ENCODE data around the gene SLC8A2. TPM values are rescaled to one million over a fixed set of nuclear protein-coding genes. Genes with fewer than 3 reads are reported as not detected.

SLC8A2 gene
- total RNA-seq, 1 experiment from 2014 or later = 1.2 TPM

DNA sequence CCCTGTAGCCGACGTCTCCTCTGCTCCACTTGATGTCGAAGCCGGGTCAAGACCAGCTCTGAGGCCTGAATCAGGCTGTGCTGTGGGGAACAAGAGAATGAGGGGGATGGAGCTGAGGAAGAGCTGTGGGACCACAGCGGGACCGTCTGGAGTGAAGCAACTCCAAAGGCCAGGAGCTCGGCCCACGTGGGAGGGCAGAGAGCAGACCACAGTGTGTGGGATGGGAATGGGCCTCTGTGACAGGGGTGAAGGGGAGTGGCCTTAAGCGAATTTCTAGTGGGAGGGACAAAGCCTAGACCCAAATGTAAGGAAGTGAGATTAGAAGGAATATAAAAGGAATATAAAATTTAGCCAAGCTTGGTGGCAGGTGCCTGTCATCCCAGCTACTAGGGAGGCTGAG lies 3.8 kb upstream of the SLC8A2 start:
- in situ Hi-C loops (cut with HindIII; ENCODE audit: low pct_unique_long_range_greater_than_20kb, low sequenced_read_pairs) = no loop called here
- DNase-seq (ENCODE audit: low read depth, low spot score) = no peak

DNA sequence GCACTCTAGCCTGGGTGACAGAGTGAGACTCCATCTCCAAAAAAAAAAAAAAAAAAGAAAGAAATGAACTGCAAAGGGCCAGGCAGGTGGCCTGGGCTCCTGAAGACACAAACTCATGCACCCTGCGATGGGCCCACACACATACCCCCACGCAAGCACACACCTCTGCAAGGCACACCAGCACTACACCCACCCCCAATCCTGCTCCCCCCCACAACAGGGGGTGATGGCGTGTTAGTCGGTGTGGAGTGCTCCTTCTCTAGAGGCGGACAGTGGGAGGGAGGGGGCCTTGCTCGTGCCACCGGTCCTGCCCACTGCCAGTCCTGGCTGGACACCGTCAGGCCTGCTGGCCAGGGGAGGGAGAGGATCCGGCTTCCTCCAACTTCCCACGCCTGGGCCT lies 1.6 kb upstream of the SLC8A2 start:
- in situ Hi-C loops (cut with HindIII; ENCODE audit: low pct_unique_long_range_greater_than_20kb, low sequenced_read_pairs) = no loop called here
- DNase-seq (ENCODE audit: low read depth, low spot score) = no peak

DNA sequence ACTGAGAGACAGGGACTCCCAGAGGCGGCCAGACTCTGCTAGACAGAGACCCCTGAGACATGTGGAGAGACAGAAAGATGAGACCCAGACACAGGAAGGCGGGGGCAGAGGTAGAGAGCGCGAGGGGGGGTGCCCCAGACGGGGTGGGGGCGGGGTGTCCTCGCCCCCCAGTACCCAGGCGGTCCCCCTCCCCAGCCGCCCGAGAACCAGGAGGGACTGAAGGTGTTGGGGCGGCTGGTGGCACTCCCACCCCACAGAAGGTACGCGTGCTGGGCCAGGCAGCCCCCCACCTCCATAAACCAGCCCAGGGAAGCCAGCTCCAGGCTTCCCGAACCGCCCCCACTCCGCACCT lies 336 bp downstream of the SLC8A2 start:
- DNase-seq (ENCODE audit: low read depth, low spot score) = no peak
- in situ Hi-C loops (cut with HindIII; ENCODE audit: low pct_unique_long_range_greater_than_20kb, low sequenced_read_pairs) = no loop called here

DNA sequence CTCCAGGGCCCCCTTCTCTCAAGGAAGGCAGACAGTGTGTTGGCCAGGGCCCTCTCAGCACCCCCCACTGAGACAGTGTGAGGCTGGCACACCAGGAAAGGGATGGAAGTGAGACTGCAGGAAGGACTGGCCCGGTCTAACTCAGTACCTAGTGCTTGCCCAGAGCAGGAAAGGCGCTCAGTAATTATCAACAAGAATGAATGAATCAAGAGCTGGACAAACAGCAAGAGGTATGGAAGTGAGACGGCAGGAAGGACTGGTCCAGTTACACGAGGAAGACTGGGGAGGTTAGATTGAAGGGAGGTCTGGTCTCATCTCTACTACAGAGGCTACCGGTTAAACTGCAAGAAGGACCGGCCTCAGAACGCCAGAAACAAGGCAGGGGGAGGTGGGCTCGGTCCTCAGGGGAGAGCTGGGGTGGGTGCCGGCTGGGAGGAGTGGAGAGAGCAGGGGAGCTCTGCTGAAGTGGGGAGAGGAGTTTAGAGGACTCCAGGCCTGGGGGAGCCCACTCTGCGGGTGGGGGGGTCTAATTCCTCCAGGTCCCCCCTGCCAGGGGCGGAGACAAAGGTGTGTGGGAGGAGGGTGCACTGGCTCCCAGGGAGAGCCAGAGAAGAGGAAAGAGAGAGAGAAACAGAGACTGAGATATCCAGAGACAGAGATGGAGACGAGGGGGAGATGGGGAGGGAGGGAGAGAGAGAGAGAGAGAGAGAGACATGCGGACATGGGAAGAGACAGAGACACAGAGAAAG lies 1.1 kb downstream of the SLC8A2 start:
- no peak for DNase-seq (ENCODE audit: low read depth, low spot score)
- in situ Hi-C loops (cut with HindIII; ENCODE audit: low pct_unique_long_range_greater_than_20kb, low sequenced_read_pairs) = no loop called here

DNA sequence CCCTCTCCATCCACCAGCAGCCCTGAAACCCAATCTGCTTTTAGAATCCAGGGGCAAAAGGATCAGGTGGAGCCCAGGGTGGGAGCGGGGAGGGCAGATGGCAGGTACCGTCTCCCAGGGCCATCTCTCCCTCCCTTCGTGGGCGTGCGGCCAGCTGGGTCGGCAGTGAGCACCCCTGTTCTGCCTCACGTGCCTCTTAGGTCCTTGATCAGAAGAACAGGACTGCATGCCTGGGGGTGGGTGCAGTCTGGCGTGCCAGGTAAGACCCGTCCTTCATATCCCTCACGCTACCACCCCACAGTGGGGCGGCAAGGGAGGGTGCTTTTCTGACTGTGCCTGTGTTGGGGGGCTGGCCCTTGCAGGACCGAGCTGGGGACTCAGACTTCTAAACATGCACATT lies 2.0 kb downstream of the SLC8A2 start:
- in situ Hi-C loops (cut with HindIII; ENCODE audit: low pct_unique_long_range_greater_than_20kb, low sequenced_read_pairs) = no loop called here
- DNase-seq (ENCODE audit: low read depth, low spot score) = no peak

DNA sequence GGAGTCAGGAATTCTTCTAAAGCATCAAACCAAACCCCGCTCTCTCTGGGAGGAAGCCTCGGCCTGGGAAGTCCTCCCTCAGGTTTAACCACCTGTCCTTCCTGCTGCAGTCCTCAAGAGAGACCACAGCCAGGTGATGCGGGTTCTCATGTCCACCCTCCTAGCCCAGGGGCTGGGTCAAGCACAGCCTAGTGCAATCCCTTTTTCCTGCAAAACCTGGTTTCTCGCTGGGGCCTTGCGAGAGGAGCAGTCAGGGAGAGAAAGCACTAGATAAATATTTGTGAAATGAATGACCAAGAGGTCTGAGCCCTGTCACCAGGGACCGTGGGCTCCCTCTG lies 2.4 kb downstream of the SLC8A2 start:
- no peak for DNase-seq (ENCODE audit: low read depth, low spot score)
- in situ Hi-C loops (cut with HindIII; ENCODE audit: low pct_unique_long_range_greater_than_20kb, low sequenced_read_pairs) = no loop called here

DNA sequence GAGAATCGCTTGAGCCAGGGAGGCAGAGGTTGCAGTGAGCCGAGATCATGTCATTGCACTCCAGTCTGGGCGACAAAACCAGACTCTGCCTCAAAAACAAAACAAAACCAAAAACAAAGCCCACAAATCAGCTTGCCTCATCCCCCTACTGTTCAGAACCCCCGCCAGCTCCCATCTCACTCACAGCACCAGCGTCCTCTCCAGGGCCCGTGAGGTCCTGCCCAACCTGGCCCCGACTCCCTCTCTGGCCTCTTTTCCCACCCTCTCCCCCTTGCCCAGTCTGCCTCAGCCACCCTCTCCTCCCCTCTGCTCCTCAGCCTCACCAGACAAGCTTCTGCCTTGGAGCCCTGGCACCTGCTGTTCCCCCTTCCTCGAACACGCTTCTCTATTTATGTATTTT lies 3.8 kb downstream of the SLC8A2 start:
- in situ Hi-C loops (cut with HindIII; ENCODE audit: low pct_unique_long_range_greater_than_20kb, low sequenced_read_pairs) = no loop called here
- no peak for DNase-seq (ENCODE audit: low read depth, low spot score)

DNA sequence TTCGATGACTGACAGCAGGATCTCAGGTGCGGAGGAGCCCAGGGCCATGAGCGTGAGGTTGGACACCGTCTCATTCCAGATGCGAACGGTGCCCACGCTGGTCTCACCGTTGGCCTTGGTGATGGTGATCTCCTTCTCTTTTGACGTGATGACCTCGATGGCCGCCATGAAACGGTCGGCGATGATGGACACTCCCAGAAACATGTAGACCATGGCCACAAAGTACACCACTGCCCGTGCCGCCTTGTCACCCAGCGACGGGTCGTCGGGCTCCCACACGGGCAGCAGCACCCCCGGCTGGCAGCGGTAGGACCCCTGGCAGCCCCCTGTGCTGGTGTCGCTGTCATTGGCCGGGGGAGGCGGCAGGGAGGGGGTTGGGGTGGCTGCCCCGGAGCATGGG lies 5.7 kb downstream of the SLC8A2 start:
- in situ Hi-C loops (cut with HindIII; ENCODE audit: low pct_unique_long_range_greater_than_20kb, low sequenced_read_pairs) = no loop called here
- no peak for DNase-seq (ENCODE audit: low read depth, low spot score)

DNA sequence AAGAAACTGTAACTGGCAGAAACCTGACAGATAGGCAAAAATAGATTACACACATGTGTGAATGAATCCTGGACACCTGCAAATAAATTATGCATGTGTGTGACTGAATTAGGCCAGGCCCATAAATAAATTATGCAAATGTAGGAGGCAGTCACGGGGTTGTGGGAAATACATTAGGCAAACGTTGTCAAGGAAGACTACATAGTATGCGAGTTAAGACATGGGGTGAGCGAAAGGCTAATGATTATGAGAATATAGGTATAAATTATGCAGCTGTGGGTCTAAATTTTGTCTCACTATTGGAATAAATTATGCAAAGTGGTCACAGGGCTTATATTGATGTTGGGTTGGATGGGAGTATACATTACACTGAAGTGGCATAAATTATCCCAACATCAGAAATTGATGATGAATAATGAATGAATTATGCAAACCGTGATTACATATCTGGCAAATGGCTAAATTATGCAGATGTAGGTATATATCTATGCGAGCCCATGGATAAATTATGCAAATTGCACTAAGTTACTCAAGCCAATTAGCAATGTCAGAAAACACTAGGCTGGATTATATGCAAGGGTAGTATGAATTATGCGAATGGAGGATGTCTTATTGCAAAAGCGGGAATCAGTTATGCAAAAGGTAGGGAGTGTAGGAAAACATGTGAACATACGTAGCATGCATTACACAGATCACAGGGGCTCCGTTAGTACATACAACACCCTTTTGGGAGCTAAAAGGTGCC lies 6.8 kb downstream of the SLC8A2 start:
- DNase-seq (ENCODE audit: low read depth, low spot score) = no peak
- in situ Hi-C loops (cut with HindIII; ENCODE audit: low pct_unique_long_range_greater_than_20kb, low sequenced_read_pairs) = no loop called here

DNA sequence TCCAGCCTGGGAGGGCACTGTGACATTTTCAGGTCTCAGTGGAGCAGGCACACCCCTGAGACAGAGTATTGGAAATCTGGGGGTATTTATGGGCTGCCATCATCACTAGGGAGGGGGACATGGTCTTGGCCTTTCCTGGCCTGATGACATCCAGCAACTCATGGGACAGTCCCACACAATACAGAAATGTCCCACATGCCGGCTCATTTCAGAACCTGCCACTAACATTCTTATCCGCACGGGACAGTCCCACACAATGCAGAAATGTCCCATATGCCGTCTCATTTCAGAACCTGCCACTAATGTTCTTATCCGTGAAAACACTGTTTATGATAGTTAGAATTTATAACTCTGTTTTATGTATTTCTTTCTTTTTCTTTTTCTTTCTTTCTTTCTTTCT lies 9.8 kb downstream of the SLC8A2 start:
- no peak for DNase-seq (ENCODE audit: low read depth, low spot score)
- in situ Hi-C loops (cut with HindIII; ENCODE audit: low pct_unique_long_range_greater_than_20kb, low sequenced_read_pairs) = no loop called here

DNA sequence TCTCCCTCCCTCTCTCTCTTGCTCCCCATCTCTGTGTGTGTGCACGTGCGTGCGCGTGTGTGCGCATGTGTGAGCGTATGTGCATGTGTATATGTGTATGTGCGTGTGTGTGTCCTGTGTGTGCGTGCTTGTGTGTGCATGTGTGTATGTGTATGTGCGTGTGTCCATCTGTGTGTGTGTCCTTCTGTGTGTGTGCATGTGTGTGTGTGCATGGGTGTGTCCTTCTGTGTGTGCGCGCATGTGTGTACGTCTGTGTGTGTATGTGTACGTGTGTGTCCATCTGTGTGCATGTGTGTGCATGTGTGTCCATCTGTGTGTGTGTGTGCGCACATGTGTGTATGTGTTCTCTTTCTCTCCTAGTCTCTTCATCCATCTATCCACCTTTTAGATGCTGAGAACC lies 12.2 kb downstream of the SLC8A2 start:
- DNase-seq (ENCODE audit: low read depth, low spot score) = no peak
- in situ Hi-C loops (cut with HindIII; ENCODE audit: low pct_unique_long_range_greater_than_20kb, low sequenced_read_pairs) = no loop called here

DNA sequence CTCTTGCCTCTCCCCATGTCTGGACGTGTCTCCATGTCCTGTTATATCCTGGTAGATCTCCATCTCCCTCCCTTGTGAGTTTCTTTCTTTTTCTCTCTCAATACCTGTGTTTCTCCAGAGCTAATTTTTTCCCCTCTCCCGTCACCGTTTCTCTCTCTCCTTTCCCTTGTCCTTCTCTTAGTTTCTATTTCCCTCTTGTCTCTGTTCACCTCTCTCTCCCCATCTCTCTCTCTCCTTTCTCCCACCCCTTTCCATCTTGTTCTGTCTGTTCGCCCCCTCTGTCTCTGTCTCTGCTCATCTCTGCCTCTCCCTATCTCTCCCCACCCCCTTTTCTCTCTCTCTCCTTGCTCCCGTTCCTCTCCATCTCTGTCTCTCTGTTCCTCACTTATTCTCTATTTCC lies 13.0 kb downstream of the SLC8A2 start:
- DNase-seq (ENCODE audit: low read depth, low spot score) = no peak

DNA sequence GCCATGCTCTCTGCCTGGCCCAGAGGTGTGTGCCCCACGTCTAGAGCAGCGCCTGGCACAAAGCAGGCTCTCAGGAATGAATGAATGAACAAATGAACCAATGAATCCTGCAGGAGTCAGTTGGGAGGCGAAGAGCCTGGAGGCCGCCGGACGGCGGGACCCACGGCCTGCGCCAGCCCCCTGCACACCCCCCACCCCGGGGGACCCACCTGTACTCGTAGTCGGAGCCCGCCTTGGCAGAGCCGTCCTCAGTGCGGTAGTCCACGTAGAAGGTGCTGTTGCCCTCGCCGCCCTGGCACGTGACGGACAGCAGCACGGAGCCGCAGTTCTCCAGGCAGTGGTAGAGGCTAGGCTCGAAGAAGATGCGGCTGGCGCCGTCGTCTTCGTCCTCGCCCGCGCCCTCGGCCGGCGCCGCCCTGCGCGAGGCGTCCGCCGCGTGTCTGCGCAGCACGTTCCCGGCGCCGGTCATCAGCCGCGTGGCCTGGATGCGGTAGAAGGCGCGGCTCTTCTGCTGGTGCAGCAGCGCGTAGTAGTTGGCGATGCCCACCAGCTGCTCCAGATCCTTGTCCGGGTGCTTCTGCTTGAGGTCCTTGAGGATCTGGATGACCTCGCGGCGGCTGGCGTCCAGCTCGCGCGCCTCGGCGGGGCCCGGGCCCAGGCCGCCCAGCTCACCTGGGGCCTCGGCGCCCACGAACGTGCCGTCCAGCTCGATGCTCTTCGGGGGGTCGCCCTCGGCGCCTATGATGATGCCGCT lies 14.8 kb downstream of the SLC8A2 start:
- in situ Hi-C loops (cut with HindIII; ENCODE audit: low pct_unique_long_range_greater_than_20kb, low sequenced_read_pairs) = no loop called here
- DNase-seq (ENCODE audit: low read depth, low spot score) = no peak

More for the DNA sequence above, 13.0 kb downstream of the SLC8A2 start:
- in situ Hi-C loops (cut with HindIII; ENCODE audit: low pct_unique_long_range_greater_than_20kb, low sequenced_read_pairs) = no loop called here

DNA sequence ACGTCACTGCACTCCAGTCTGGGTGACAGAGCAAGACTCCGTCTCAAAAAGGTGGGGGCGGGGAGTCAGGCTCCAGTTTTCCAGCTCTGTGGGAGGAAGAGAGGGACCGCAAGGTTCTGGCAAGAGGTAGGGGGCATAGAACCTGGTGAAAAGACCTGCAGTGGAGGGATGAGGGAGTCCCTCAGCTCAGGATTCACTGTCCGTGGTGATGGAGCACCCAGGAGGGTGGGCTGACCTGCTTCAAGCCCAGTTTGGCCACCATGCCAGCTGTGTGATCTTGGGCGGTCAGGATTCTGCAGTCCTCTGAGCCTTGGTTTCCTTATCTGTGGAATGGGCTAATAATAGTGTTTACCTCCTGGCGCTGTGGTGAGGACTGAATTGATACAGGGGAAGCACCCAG lies 21.2 kb downstream of the SLC8A2 start:
- in situ Hi-C loops (cut with HindIII; ENCODE audit: low pct_unique_long_range_greater_than_20kb, low sequenced_read_pairs) = no loop called here
- no peak for DNase-seq (ENCODE audit: low read depth, low spot score)

DNA sequence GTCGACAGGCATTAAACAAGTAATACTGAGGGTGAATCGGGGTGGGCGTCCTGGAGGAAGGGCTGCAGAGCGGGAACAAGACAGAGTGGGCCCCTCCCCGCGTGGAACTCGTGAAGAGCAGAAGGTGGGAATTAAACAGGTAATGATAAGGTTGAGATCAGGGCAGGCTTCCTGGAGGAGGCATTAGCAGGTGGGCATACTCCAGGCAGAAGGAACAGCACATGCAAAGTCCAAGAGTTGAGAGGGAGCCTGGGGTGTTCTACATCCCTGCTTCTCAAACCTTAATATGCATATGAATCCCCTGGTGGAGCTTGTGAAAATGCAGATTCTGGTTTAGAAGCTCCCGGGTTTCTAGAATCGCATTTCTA lies 23.3 kb downstream of the SLC8A2 start:
- in situ Hi-C loops (cut with HindIII; ENCODE audit: low pct_unique_long_range_greater_than_20kb, low sequenced_read_pairs) = no loop called here
- no peak for DNase-seq (ENCODE audit: low read depth, low spot score)

DNA sequence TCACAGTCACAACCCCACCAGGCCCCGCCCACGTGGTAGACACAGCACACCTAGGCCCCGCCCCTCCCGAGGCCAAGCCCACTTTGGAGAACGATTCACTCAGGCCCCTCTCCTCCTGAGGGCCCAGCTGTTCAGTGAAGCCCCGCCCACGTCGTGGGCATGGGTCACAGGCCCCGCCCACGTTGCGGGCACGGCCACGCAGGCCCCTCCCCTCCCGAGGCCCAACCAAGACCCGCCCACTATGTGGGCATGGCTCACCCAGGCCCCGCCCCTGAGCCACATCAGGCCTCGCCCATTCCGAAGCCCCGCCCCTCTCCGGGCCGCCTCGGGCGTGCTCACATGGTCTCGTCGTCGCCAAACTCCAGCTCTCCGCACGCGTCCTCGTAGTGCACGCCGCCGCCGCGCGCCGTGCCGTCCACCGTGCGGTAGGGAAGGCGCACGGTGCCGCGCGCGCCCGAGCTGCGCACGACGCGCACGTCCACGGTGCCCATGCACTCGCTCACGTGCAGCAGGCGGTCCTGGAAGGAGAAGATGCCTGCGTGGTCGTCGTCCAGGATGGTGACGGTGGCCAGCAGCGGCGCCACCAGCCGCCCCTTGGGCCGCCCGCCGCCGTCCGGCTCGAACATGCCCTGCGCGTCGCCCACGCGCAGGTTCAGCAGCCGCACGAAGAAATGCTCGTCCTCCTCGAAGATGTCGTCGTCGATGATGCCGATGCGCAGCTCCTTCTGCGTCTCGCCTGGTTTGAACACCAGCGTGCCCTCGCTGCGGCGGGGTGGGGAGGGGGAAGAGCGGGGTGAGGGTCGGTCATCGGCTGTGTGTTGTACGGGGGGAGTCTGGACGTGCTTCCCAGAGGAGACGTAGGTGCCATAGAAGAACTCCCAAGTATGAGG lies 24.0 kb downstream of the SLC8A2 start:
- in situ Hi-C loops (cut with HindIII; ENCODE audit: low pct_unique_long_range_greater_than_20kb, low sequenced_read_pairs) = no loop called here

DNA sequence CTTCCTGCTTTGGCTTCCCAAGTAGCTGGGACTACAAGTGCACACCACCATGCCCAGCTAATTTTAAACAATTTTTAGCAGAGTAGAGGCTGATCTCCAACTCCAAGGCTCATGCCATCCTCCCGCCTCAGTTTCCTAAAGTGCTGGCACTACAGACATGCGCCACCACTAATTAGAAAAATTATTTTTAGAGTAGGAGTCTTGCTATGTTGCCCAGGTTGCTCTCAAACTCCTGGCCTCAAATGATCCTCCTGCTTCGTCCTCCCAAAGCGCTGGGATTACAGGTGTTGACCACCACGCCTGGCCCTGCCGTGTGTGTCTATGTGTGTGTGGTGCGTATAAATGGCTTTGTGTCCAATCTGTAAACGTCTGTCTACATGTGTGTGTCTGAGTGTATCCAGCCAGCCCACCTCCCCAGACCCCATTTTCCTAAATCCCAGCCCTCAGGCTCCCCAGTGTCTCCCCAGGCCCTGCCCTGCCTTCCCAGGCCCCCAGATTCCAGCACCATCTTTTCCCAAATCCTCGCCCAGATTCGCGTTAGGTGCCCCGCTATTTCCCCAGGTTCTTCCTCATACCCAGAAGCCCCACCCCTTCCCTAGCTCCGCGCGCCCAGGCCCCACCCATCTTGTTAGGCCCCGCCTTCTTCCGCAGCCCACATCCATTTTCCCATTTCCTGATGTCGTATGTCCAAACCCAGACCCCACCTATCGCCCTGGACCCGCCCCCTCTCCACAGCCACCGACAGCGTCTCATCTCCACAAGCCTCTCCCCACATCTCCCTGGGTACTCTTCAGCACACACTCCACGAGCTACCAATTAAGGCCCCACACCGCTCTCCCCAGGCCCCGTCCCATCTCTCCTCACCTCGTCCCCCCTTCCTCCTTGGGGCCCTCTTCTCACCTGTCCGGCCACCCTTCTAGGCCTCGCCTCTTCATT lies 24.9 kb downstream of the SLC8A2 start:
- DNase-seq (ENCODE audit: low read depth, low spot score) = peak; percentile 80
- in situ Hi-C loops (cut with HindIII; ENCODE audit: low pct_unique_long_range_greater_than_20kb, low sequenced_read_pairs) = no loop called here

More for the DNA sequence above, 24.0 kb downstream of the SLC8A2 start:
- peak; percentile 93 for DNase-seq (ENCODE audit: low read depth, low spot score)

Measured in SK-MEL-5 (cell line).